ENCODE measurements around the gene NEK11.
"Not testable (repeated sequence)": the region's sequence is repeated elsewhere in the genome, so short reads cannot be mapped to it uniquely, and the experiment has no call there.

NEK11 gene

DNA sequence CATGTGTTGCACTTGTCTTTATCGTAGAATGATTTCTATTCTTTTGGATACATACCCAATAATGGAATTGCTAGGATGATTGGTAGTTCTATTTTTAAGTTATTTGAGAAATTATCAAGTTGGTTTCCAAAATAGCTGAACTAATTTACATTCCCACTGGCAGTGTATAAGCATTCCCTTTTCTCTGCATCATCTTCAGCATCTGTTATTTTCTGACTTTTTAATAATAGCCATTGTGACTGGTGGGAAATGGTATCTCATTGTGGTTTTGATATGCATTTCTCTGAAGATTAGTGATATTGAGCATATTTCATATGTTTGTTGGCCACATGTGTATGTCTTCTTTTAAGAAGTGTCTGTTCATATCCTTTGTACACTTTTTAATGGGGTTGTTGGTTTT lies 273.2 kb downstream of the NEK11 start:
- DNase-seq (ENCODE audit: low read depth) = no peak

- DNase-seq (ENCODE audit: low read depth) = no peak
Measured at GRCh38 chr3:131303848-131304247, 277.2 kb downstream of the NEK11 start.

GRCh38 chr3:131304890-131305289 lies 278.2 kb downstream of the NEK11 start:
- DNase-seq (ENCODE audit: low read depth) = no peak

DNA sequence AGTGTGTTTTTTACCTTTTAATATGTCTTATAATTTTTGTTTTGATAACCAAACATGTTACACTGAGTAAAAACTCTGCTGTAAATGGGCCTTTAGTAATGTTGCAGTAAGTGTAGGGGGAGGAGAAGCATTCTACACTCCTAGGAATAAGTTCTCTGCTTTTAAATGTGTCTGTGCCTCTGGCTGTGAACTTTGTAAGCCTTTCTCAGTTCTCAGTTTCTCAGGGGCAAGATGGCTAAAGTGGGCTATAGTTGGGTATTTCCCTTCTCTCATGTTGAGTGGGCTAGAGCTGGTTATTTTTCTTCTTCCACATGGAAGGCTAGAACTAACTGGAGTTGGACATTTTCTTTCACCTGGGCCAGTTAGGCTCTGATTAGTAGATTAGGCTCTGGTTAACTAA lies 279.6 kb downstream of the NEK11 start:
- DNase-seq (ENCODE audit: low read depth) = no peak

GRCh38 chr3:131314318-131314717 lies 287.6 kb downstream of the NEK11 start:
- DNase-seq (ENCODE audit: low read depth) = no peak

GRCh38 chr3:131315162-131315561 lies 288.5 kb downstream of the NEK11 start:
- no peak for DNase-seq (ENCODE audit: low read depth)

DNA sequence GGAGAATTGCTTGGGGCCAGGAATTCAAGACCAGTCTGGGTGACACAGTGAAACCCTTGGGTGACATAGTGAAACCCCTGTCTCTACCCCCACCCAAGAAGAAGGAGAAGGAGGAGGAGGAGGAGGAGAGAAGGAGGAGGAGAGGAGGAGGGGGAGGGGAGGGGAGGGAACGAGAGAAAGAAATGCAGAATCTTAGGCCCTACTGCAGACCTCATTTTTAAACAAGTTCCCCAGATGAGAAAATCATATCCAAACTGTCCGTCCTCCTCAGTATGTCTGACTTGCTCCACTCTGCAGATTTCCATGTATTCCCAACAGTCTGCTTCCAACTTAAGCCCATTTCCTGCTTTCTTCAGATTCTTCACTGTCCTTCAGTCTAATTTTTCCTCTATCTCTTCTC lies 291.0 kb downstream of the NEK11 start:
- no peak for DNase-seq (ENCODE audit: low read depth)

DNA sequence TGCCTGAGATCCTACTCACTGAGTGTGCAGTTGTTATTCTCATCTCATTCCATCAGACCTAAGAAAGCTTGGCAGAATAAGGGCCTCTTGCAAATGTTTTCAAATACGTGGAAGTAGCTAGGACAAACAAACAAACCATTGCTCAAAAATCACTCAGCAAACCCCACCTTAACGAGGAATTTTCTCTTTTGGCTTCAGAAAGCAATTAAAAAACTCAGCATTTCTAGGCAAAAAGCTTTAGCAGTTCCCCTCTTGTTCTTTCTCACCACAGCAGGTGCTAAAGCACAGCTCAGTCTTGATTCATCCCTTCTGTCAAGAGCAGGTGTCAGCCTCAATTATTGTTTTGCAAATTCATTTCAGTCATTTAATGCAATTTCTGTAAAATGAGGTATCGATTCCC lies 296.3 kb downstream of the NEK11 start:
- no peak for DNase-seq (ENCODE audit: low read depth)

GRCh38 chr3:131323792-131324191 lies 297.1 kb downstream of the NEK11 start:
- no peak for DNase-seq (ENCODE audit: low read depth)

DNA sequence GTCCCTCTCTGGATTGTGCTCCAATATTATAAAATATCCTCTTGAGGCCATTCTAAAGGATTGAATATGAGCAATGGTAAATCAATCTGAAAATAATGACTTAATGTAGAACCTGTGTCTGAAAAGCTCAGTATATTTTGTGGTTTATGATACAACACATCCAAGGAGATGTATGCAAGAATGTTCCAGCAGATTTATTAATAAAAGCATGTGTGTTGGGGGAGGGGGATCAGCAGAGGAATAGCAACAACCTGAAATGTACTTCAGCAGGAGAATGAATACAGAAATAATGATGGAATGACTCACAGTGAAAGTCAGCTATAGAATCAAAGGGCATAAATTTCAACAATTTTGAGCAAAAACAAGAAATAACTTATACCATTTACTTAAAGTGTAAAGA lies 298.2 kb downstream of the NEK11 start:
- no peak for DNase-seq (ENCODE audit: low read depth)

DNA sequence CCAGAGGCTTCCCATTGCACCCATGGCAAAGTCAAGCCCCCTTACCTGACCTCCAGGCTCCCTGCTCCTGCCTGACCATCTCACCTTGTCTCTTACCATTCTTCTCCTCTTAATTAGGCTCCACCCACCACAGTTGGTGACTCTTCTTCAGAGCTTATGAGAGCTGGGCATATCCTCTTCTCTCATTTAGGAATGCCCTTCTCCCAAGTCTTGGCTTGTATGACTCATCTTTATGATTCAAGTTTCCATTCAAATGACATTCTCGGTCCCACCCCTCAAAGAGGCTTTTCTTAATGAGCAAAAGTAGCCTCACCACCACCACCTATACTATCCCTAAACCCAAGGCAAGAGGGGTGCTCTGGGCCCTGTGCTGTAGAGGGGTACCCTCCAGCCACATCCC lies 299.6 kb downstream of the NEK11 start:
- no peak for DNase-seq (ENCODE audit: low read depth)

GRCh38 chr3:131328721-131329120 lies 302.0 kb downstream of the NEK11 start:
- no peak for DNase-seq (ENCODE audit: low read depth)

DNA sequence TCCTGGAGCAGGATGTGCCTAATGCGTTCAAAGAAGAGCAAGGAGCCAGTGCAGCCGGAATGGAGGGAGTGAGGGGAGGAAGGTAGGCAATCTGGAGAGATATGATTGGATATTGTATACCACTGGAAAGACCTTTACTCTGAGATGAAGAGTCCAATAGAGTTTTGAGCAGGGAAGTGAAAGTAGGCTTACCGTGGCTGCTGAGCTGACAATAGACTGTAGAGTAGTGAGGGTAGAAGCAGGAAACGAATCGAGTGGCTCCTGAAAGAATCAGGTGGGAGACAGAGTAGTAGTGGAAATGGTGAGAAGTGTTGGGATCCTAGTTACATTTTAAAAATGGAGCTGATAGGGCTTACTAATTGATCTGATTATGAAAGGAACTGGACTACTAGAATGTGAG lies 303.1 kb downstream of the NEK11 start:
- no peak for DNase-seq (ENCODE audit: low read depth)

- not testable (repeated sequence) for DNase-seq (ENCODE audit: low read depth)
Measured at GRCh38 chr3:131331456-131332085, 304.9 kb downstream of the NEK11 start.

DNA sequence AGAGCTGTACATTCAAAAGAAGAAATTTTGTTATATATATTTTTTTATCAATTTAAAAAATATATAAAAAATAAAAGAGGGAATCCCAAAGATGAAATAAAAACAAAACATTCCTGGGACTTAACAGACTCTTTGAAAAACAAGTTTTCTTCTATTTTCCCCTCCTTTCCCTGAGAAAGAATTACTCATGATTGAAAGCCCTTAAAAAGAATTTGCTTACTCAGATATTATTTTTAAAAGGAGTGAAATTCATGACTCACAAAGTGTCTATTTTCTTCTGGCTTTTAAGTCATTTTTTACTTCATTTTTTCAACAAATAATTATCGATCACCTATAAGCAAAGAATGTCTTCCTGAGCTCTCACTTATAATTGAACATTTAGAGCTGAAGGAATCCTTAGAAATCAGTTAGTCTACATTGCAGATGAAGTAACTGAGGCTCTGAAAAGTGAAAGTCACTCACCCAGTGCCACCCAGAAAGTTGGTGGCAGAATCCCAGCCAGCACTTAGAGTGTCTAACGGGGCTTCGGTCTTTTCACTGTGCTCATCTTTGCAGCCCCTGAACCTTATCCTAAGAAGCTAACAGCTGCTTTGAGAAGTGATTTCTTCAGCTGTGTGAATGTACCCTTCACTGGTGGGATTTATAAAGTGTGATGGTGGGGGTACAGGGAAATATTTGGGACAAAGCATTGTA lies 312.4 kb downstream of the NEK11 start:
- DNase-seq (ENCODE audit: low read depth) = no peak

DNA sequence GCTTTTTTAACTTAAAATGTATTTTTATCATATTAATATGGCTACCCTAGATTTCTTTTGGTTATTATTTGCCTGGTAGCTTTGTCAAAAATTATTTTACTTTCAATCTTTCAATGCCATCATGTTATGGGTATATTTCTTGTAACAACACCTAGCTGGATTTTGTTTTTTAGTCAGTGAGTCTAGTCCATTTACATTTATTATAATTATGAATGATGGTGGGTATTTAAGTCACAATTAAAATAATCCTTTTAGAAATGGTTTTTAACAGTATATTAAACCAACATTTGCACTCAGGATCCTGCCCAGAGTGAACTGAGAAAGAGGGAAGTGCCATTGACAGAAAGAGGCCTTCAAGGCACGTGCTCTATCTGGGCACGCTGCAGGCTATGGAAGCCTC lies 315.1 kb downstream of the NEK11 start:
- DNase-seq (ENCODE audit: low read depth) = no peak

DNA sequence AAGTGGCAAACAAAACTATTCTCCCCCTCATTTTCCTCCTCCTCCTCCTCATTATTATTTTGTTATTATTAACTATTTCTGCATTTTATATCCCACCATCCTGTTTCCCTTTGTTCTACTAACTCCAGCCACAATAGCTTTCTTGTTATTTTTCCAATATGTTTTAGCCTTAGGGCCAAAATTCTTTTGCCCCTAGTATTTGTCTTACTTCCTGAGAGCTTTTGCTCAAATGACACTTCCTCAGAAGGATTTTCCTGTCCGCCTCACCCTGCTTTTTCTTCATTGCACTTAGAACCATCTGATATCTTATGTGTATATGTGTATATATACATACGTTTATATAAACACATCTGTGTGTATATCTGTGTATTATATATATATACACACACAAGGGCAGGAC lies 322.2 kb downstream of the NEK11 start:
- no peak for DNase-seq (ENCODE audit: low read depth)

GRCh38 chr3:131349454-131349853 lies 322.8 kb downstream of the NEK11 start:
- DNase-seq (ENCODE audit: low read depth) = no peak

DNA sequence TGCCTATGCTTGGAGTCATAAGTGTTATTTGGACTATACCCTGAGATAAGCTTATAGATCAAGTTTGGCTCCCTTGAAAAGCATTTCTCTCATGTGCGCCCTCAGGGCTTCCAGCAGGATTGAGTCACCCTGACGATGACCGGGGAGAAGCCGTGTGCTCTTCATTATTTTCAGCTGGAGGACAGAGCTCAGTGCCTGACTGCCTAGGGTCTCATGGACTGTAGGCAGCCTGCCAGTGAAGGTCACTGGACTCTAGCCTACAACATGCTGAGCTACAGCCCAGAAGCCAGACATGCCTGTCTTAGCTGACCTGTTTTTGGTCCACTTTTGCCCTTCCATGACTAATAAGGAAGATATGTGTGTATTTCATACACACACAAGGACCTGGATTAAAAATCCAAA lies 323.3 kb downstream of the NEK11 start:
- peak; percentile 69 for DNase-seq (ENCODE audit: low read depth)

- peak; percentile 14 for DNase-seq (ENCODE audit: low read depth)
Measured at GRCh38 chr3:131350506-131350905, 323.8 kb downstream of the NEK11 start.

- DNase-seq (ENCODE audit: low read depth) = no peak
Measured at GRCh38 chr3:131353016-131353877, 326.6 kb downstream of the NEK11 start.

- no peak for DNase-seq (ENCODE audit: low read depth)
Measured at GRCh38 chr3:131353986-131354385, 327.3 kb downstream of the NEK11 start.

DNA sequence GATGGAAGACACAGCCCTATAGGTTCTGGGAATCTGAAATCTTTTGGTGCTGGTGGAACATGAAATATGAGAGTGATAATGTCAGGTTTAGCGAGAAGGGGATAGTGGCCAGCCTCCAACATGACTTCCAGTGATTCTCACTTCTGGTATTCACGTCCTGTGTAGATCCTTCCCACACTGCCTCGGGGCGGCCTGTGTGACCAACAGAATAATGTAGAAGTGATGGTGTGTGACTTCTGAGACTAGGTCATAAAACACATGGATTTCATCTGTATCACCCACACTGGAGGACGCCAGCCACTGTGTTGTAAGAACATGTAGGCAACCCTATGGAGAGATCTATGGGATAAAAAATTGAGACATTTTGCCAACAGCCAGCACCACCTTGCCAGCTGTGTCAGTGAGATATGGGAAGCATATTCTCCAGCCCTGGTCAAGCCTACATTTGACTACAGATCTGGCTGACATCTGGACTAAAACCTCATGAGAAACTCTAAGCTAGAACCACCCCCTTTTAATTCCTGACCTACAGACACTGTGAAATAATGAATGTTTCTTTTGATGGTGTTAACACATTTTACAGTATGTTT lies 329.4 kb downstream of the NEK11 start:
- no peak for DNase-seq (ENCODE audit: low read depth)
